Fibroblast of lung (primary cell): Measurements from ENCODE around the gene GHR.

Experiments
- EZH2 ChIP-seq: IDR thresholded peaks from 2 replicates; pipeline ENCODE4 v1.5.1; 2012; ENCODE audit warnings: low read length, control low read depth, mild to moderate bottlenecking; ENCODE audit errors: missing control alignments
- TF ChIP-seq, protein P1 (sequence below), 2 donors: IDR thresholded peaks in 1 of 2; conservative IDR thresholded peaks in 1 of 2; 1 replicate in 1 of 2; 2 replicates in 1 of 2; pipeline ENCODE4 v1.5.1; 2011 to 2012; ENCODE audit warnings: low read length in 2 of 2, control low read depth in 1 of 2, inconsistent platforms in 1 of 2, low read depth in 1 of 2, mild to moderate bottlenecking in 1 of 2

DNA sequence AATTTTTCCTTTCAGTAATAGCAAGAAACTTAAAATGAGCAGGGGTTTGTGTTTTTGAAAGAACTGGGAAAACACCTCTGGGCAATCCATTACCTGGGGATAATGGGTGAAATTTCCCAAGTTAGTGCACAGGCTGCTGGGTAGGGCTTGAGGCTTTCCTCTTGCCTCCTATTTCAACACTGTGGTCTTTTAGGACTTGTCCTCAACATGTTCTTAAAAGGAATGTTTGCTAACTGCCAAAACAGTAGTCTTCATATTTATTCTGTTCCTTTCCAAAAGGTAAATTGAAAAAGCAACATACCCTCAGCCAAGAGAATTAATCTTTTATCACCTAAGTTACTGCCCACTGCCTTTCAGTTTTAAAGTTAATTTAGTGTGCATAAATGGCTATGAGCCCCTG, 175.1 kb downstream of the GHR start:
- TF ChIP-seq, protein P1, sequence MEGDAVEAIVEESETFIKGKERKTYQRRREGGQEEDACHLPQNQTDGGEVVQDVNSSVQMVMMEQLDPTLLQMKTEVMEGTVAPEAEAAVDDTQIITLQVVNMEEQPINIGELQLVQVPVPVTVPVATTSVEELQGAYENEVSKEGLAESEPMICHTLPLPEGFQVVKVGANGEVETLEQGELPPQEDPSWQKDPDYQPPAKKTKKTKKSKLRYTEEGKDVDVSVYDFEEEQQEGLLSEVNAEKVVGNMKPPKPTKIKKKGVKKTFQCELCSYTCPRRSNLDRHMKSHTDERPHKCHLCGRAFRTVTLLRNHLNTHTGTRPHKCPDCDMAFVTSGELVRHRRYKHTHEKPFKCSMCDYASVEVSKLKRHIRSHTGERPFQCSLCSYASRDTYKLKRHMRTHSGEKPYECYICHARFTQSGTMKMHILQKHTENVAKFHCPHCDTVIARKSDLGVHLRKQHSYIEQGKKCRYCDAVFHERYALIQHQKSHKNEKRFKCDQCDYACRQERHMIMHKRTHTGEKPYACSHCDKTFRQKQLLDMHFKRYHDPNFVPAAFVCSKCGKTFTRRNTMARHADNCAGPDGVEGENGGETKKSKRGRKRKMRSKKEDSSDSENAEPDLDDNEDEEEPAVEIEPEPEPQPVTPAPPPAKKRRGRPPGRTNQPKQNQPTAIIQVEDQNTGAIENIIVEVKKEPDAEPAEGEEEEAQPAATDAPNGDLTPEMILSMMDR (conservative IDR thresholded peaks at IDR 0.05 in 1 of 2, IDR thresholded peaks at IDR 0.05 in 1 of 2; ENCODE audit: low read depth in 1 of 2, low read length in 2 of 2): no peak
- no peak for TF ChIP-seq EZH2
